ENCODE data around the gene GRAMD4. TPM values are rescaled to one million over a fixed set of nuclear protein-coding genes. Genes with fewer than 3 reads are reported as not detected.
A peak's percentile ranks its signal among the peaks of the same experiment; 100 is the strongest.

The GRAMD4 gene
- total RNA-seq, 1 experiment from 2014 or later: 19.8 TPM

GRCh38 chr22:46584081-46584921 is 35.9 kb upstream of the GRAMD4 start:
- Histone ChIP-seq H3K79me2 (ENCODE audit: insufficient read depth, low read length) (no peaks in the 10 kb centered on the region; the same call in 1 of the 2 replicates), H3K4ac (ENCODE audit: low read depth, low read length) (no peak overlapping the region), H3K14ac (ENCODE audit: insufficient read depth, low read length) (peak overlapping the region; percentile 39; the same call in 1 of the 2 replicates), H2AFZ (ENCODE audit: low read length) (no peak overlapping the region), H3T11ph (ENCODE audit: low read length) (no peak overlapping the region), H4K8ac (replicated peaks; ENCODE audit: insufficient read length, low read depth, low read length) (no peak overlapping the region), H4K20me1 (ENCODE audit: control insufficient read depth, insufficient read depth, insufficient read length) (no peaks in the 10 kb centered on the region), H4K5ac (ENCODE audit: insufficient read length, low read depth, low read length) (no peak overlapping the region), H3K23ac (ENCODE audit: insufficient read length, low read depth, low read length) (no peak overlapping the region), H3K18ac (ENCODE audit: insufficient read length, low read depth, low read length) (no peak overlapping the region), H2BK12ac (ENCODE audit: insufficient read length, low read depth, low read length) (no peak overlapping the region), H3K9me3 (ENCODE audit: control insufficient read depth, low read depth, low read length) (no peaks in the 10 kb centered on the region), H2BK5ac (ENCODE audit: insufficient read length, low read length) (no peak overlapping the region), H3K23me2 (ENCODE audit: insufficient read length, low read depth, low read length, poor library complexity, severe bottlenecking) (no peaks in the 10 kb centered on the region), H3K79me1 (ENCODE audit: insufficient read depth, low read depth, low read length, poor library complexity, severe bottlenecking) (no peaks in the 10 kb centered on the region), H3K56ac (ENCODE audit: insufficient read length, low read depth, low read length) (no peak overlapping the region), H3K4me1 (ENCODE audit: insufficient read depth, low read length) (no peaks in the 10 kb centered on the region; the same call in 1 of the 2 replicates), H2AK5ac (ENCODE audit: insufficient read length, low read length) (no peak overlapping the region), H2BK20ac (ENCODE audit: low read depth, low read length, poor library complexity, severe bottlenecking) (no peak overlapping the region), H3K27me3 (ENCODE audit: insufficient read depth, low read length) (no peaks in the 10 kb centered on the region), H2BK120ac (ENCODE audit: low read depth, low read length, poor library complexity, severe bottlenecking) (no peak overlapping the region), H4K91ac (ENCODE audit: insufficient read length, low read depth, low read length) (no peak overlapping the region), H3K9ac (ENCODE audit: extremely low read depth, insufficient read length, low read length) (no peak overlapping the region), H2BK15ac (ENCODE audit: low read depth, low read length) (no peak overlapping the region), H3K4me2 (ENCODE audit: insufficient read depth, insufficient read length, low read length) (no peak overlapping the region), H3K27ac (ENCODE audit: insufficient read length, low read depth, low read length) (no peak overlapping the region)
- peak; percentile 35 for DNase-seq
- H3K4me3 Mint-ChIP-seq: peak overlapping the region; percentile 10 to 65; a peak in 4 of 5 replicates
- no peaks in the 10 kb centered on the region for H3K36me3 Mint-ChIP-seq (ENCODE audit: insufficient read depth in 1 of 3, low read depth in 3 of 3)
- peak overlapping the region in 1 of 3 experiments; percentile 63; a peak in 1 of 7 replicates for H3K27ac Mint-ChIP-seq
- H3K4me1 Mint-ChIP-seq: peaks cover 42 to 67% of the 10 kb centered on the region in 2 experiments
- no peaks in the 10 kb centered on the region for H3K9me3 Mint-ChIP-seq
- H3K27me3 Mint-ChIP-seq (ENCODE audit: low read depth): peaks cover 10% of the 10 kb centered on the region
- WGBS (ENCODE audit: extremely low coverage, insufficient read length, low lambda C conversion rate): no CpG with 5 or more reads among the region's 43 CpGs
- no peak for TF ChIP-seq CTCF (conservative IDR thresholded peaks at IDR 0.05)

Data from H9 (cell line).